ENCODE results near the gene CRYBG2. TPM values are rescaled to one million over a fixed set of nuclear protein-coding genes. Genes with fewer than 3 reads are reported as not detected.
A peak's percentile ranks its signal among the peaks of the same experiment; 100 is the strongest.

Gene CRYBG2
- total RNA-seq, 1 experiment from 2014 or later = 21.7 TPM

DNA sequence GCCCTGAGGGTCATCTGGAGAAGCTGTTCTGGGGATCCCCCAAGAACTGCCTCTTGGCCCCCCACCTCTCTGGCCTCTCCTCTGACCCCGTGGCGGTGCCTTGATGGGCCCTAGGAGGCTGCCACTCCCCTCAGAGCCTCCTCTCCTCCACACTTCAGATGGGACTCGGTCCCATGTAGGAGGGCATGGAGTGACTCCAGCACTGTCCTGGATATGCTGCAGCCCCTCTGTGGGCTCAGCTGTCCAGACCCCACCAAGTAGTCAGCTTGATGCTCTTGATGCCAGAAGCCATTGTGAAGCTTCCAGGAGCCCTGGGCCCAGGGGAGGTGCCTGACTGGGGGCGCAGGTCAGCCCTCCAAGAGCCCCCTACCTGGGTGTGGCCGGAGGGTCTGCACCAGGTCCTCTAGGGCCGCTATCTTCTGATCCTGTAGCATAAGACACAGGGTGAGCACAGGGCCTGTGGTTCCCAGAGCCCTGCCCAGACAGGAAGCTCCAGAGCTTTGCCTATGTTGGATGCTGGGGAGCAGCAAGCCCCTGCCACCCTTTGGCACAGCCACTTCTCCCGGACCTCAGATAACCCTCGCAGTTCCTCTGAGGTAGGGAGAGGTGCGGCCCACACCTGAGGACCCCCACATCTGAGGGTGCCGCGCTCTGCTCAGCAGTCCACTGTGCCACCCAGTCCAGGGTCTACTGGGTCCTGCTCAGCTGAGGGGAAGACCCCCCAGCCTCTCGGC lies 56.7 kb downstream of the CRYBG2 start:
- Histone ChIP-seq H3K9me3 (ENCODE audit: insufficient read depth, low read depth) (no peaks in the 10 kb centered on the region), H3K27me3 (ENCODE audit: insufficient read depth, low read depth) (no peaks in the 10 kb centered on the region), H3K36me3 (ENCODE audit: low read depth) (no peaks in the 10 kb centered on the region), H3K27ac (0 out of 2 replicates have a peak overlapping the region, but pooled peaks have one; percentile 71), H3K4me1 (replicated peaks; ENCODE audit: insufficient read depth) (peaks cover 22% of the 10 kb centered on the region), H4K20me1 (ENCODE audit: insufficient read depth) (no peaks in the 10 kb centered on the region), H3F3A (ENCODE audit: insufficient read depth, low read depth) (peaks cover 11% of the 10 kb centered on the region; the same call in 1 of the 2 replicates), H3K4me3 (no peak overlapping the region), H2AFZ (no peak overlapping the region), H3K79me2 (ENCODE audit: low read depth) (no peaks in the 10 kb centered on the region), H3K9me2 (ENCODE audit: insufficient read depth) (no peaks in the 10 kb centered on the region), H3K4me2 (peak overlapping the region; percentile 48; the same call in 1 of the 2 replicates)
- TF ChIP-seq, protein P1, sequence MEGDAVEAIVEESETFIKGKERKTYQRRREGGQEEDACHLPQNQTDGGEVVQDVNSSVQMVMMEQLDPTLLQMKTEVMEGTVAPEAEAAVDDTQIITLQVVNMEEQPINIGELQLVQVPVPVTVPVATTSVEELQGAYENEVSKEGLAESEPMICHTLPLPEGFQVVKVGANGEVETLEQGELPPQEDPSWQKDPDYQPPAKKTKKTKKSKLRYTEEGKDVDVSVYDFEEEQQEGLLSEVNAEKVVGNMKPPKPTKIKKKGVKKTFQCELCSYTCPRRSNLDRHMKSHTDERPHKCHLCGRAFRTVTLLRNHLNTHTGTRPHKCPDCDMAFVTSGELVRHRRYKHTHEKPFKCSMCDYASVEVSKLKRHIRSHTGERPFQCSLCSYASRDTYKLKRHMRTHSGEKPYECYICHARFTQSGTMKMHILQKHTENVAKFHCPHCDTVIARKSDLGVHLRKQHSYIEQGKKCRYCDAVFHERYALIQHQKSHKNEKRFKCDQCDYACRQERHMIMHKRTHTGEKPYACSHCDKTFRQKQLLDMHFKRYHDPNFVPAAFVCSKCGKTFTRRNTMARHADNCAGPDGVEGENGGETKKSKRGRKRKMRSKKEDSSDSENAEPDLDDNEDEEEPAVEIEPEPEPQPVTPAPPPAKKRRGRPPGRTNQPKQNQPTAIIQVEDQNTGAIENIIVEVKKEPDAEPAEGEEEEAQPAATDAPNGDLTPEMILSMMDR (conservative IDR thresholded peaks at IDR 0.05) = no peak
- no peak for TF ChIP-seq EZH2 (IDR thresholded peaks at IDR 0.05; ENCODE audit: low read depth)
- intact Hi-C loops (cut with micrococcal nuclease; ENCODE audit: unreplicated experiment) = no loop called here
- DNase-seq = no peak
- ChIA-PET POLR2A (ENCODE audit: unreplicated experiment) (no interaction called here), CTCF (no interaction called here)
- no TSS peak for BruUV-seq (replicated peaks)

DNA sequence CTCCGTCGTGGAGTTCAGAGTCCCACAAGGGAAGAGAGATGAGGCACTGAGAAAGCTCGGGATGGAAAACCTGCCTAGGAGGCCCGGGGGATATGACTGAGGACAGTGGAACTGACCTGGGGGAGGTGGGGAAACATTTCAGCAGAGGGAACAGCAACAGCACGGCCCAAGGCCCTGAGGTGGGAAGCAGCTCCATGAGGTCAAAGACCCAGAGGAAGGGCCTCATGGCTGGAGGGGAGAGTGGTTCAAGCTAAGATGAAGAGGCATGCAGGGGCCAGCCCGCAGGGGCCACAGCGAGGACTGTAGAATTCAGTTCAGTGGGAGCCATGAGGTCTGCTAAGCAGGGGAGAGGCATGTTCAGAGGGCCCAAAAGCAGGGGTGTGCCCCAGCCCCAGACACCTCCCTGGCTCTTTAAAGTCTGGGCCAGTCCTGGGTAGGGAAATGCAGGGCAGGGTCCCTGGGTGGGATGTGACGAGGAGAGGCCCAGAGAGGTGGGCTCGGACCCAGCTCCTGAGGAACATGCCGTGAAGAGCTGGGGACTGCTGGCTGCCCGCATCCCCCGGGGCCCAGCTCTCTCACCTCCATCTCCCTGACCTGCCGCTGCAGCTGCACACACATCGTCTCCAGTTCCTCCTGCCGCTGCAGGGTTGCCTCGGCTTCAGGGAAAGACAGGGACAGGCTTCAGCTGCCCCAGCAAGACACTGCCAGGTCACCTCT lies 57.4 kb downstream of the CRYBG2 start:
- no TSS peak for BruUV-seq (replicated peaks)
- no peak for DNase-seq
- H3K4me3 ChIP-seq = no peak overlapping the region
- H3K36me3 ChIP-seq (ENCODE audit: low read depth) = no peaks in the 10 kb centered on the region
- TF ChIP-seq, protein P1 (conservative IDR thresholded peaks at IDR 0.05) = no peak
- no peak for TF ChIP-seq EZH2 (IDR thresholded peaks at IDR 0.05; ENCODE audit: low read depth)
- H3K27ac ChIP-seq = no peak overlapping the region
- peaks cover 22% of the 10 kb centered on the region for H3K4me1 ChIP-seq (replicated peaks; ENCODE audit: insufficient read depth)
- intact Hi-C loops (cut with micrococcal nuclease; ENCODE audit: unreplicated experiment) = no loop called here
- no peak overlapping the region for H2AFZ ChIP-seq
- no peaks in the 10 kb centered on the region for H3K9me3 ChIP-seq (ENCODE audit: insufficient read depth, low read depth)
- H3K9me2 ChIP-seq (ENCODE audit: insufficient read depth) = no peaks in the 10 kb centered on the region
- H3K79me2 ChIP-seq (ENCODE audit: low read depth) = no peaks in the 10 kb centered on the region
- no peak overlapping the region for H3K4me2 ChIP-seq
- no peaks in the 10 kb centered on the region for H4K20me1 ChIP-seq (ENCODE audit: insufficient read depth)
- ChIA-PET POLR2A (ENCODE audit: unreplicated experiment) (no interaction called here), CTCF (no interaction called here)
- H3K27me3 ChIP-seq (ENCODE audit: insufficient read depth, low read depth) = no peaks in the 10 kb centered on the region
- H3F3A ChIP-seq (ENCODE audit: insufficient read depth, low read depth) = peaks cover 11% of the 10 kb centered on the region; the same call in 1 of the 2 replicates

DNA sequence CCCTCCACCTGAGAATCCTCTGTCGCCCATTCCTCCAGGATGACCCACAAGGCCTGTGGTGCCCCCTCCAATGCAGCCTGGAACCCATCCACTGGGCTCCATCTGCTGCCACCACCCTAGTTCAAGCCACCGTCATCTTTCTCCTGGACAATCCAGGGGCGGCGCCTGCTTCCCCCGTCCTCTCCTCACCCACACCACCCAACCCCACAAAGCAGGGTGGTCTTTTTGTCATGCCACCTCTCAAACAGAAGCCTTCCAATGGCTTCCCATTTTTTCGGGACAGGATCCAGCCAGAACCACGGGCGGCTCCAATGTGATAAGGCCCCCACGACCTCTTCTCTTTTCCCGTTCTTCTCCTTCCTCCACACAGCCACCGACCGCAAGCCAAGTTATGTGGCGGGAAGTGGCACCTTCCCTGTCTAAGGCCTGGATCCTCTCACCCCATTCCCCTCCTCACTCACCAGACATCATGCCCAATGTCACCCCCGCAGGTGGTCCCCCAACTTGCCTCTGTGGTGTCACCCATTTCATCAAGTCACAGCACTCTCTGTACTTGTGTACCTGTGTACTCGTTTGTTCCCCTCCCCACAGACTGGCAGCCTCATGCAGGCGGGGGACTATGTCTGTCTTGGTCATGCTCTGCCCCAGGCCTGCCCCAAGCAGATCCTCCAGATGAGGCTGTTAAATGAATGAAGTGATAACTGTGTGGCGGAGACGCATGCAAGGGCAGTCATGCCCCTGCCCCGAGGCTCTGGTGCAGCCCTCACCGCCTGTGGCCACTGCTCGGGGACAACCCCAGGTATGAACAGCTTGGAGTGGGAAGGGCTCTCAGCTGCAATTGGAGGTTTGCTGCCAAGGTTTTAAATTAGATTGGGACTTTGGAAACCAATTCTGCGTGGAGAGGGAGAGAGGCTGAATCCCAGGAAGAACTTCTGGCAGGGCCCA lies 58.5 kb downstream of the CRYBG2 start:
- Histone ChIP-seq H3F3A (ENCODE audit: insufficient read depth, low read depth) (peaks cover 11% of the 10 kb centered on the region; the same call in 1 of the 2 replicates), H3K36me3 (ENCODE audit: low read depth) (no peaks in the 10 kb centered on the region), H3K9me2 (ENCODE audit: insufficient read depth) (no peaks in the 10 kb centered on the region), H3K4me1 (replicated peaks; ENCODE audit: insufficient read depth) (peaks cover 22% of the 10 kb centered on the region), H2AFZ (no peak overlapping the region), H3K27ac (no peak overlapping the region), H3K4me3 (no peak overlapping the region), H3K4me2 (no peak overlapping the region), H4K20me1 (ENCODE audit: insufficient read depth) (no peaks in the 10 kb centered on the region), H3K27me3 (ENCODE audit: insufficient read depth, low read depth) (no peaks in the 10 kb centered on the region), H3K79me2 (ENCODE audit: low read depth) (no peaks in the 10 kb centered on the region), H3K9me3 (ENCODE audit: insufficient read depth, low read depth) (no peaks in the 10 kb centered on the region)
- BruUV-seq (replicated peaks) = no TSS peak
- TF ChIP-seq EZH2 (IDR thresholded peaks at IDR 0.05; ENCODE audit: low read depth) = no peak
- TF ChIP-seq, protein P1 (conservative IDR thresholded peaks at IDR 0.05) = no peak
- ChIA-PET CTCF (no interaction called here), POLR2A (ENCODE audit: unreplicated experiment) (no interaction called here)
- intact Hi-C loops (cut with micrococcal nuclease; ENCODE audit: unreplicated experiment) = no loop called here
- DNase-seq = no peak
